PC-9 (cell line): ENCODE measurements around the gene P4HB.

Experiments used
- CTCF ChIP-seq: fragments of 200-600 bp; sonication (generic); conservative IDR thresholded peaks from 2 replicates; pipeline ENCODE4 v1.6.1; 2017; ENCODE audit warnings: mixed run types, antibody characterized with exemption, mild to moderate bottlenecking, moderate library complexity
- EZH2 ChIP-seq: fragments of 200-600 bp; sonication (generic); IDR thresholded peaks from 2 replicates; pipeline ENCODE4 v1.8.0; 2017; ENCODE audit warnings: antibody characterized with exemption, low read depth

DNA sequence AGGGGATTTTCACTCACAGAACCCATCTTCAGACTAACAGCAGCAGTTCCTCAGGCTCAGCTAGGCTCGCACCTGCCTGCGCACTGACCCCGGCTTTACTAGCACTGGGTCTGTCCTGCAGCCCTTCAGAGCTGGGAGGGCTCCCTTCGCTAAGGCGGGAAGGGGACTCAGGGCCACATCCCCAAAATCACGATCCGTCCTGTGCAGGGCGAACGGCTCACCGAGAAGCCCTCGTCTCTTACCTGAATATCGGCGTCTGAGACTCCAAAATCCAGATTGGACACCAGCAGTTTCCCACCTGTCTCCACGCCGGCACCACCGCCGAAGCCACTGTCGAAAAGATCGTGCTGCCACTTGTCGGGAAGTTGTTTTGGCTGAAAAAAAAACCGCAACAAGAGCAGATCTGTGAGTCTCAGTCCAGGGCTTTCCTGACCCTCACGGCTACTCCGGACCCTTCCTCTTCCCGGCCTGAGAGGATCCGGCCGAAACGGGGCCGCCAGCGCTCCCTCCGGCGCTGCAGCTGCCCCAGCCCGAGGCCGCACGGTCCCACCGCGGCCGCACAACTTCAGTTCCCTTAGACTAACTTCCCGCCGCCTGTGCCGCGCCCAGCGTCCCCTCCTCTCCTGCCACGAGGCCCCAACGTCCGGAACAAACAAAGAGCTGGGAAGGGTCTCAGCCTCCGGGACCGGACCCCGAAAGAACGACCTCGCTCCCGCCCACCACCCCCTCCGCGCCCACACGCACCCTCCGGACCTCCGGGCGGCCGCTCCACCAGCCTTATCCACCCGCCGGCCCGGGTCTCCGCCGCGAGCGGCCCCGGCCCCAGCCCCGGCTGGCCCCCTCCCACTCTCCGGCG, 30.3 kb upstream of the P4HB start:
- no peak for TF ChIP-seq CTCF
- TF ChIP-seq EZH2, result no peak
